PC-9 (cell line): ENCODE data around the gene LASP1. TPM values are rescaled to one million over a fixed set of nuclear protein-coding genes. Genes with fewer than 3 reads are reported as not detected.

Source experiments
- BruUV-seq: library from RNA; stranded (reverse); fragments of 400-500 nt; replicated peaks from 2 replicates; lab custom pipeline; 2021; lab: Mats Ljungman, UMichigan
- CTCF ChIA-PET: fragments of 300-600 bp; sonication (Branson Sonifier 250); formaldehyde crosslinking; loops from one replicate; lab custom pipeline; 2022; ENCODE audit warnings: antibody characterized with exemption; lab: Charles Lee
- POLR2A ChIA-PET: fragments of 300-600 bp; sonication (Branson Sonifier 250); formaldehyde crosslinking; loops from one replicate; lab custom pipeline; 2022; ENCODE audit warnings: antibody characterized with exemption; ENCODE audit not compliant: unreplicated experiment; lab: Charles Lee
- DNase-seq, 2 experiments: peaks; one replicate each; pipeline versions ENCODE4 v3.0.0 to v3.0.0-alpha.2; 2015 to 2022; ENCODE audit warnings: mixed read lengths in 1 of 2
- H2AFZ ChIP-seq: fragments of 200-600 bp; sonication (generic); 2 replicates; pipeline ENCODE4 v1.8.1; 2017; ENCODE audit warnings: antibody characterized with exemption
- H3F3A ChIP-seq: fragments of 200-600 bp; sonication (generic); 2 replicates; pipeline ENCODE4 v1.8.1; 2017; ENCODE audit warnings: antibody characterized with exemption, mild to moderate bottlenecking, low read depth; ENCODE audit not compliant: insufficient read depth
- H3K27ac ChIP-seq: fragments of 200-600 bp; sonication (generic); 2 replicates; pipeline ENCODE4 v1.6.1; 2016; ENCODE audit warnings: mixed run types
- H3K27me3 ChIP-seq: fragments of 200-600 bp; sonication (generic); 2 replicates; pipeline ENCODE4 v1.6.1; 2016; ENCODE audit warnings: low read depth, mixed run types; ENCODE audit not compliant: insufficient read depth
- H3K36me3 ChIP-seq: fragments of 200-600 bp; sonication (generic); 2 replicates; pipeline ENCODE4 v1.6.1; 2016; ENCODE audit warnings: low read depth, mixed run types
- H3K4me1 ChIP-seq: fragments of 200-600 bp; sonication (generic); replicated peaks from 2 replicates; pipeline ENCODE4 v1.6.1; 2016; ENCODE audit warnings: mixed run types; ENCODE audit not compliant: insufficient read depth
- H3K4me2 ChIP-seq: fragments of 200-600 bp; sonication (generic); 2 replicates; pipeline ENCODE4 v1.6.1; 2017; ENCODE audit warnings: mixed run types
- H3K4me3 ChIP-seq: fragments of 200-600 bp; sonication (generic); 2 replicates; pipeline ENCODE4 v1.6.1; 2016; ENCODE audit warnings: mixed run types
- H3K79me2 ChIP-seq: fragments of 200-600 bp; sonication (generic); 2 replicates; pipeline ENCODE4 v1.6.1; 2017; ENCODE audit warnings: low read depth, mixed run types
- H3K9me2 ChIP-seq: fragments of 200-600 bp; sonication (generic); 2 replicates; pipeline ENCODE4 v1.8.1; 2017; ENCODE audit warnings: mild to moderate bottlenecking; ENCODE audit not compliant: insufficient read depth
- H3K9me3 ChIP-seq: fragments of 200-600 bp; sonication (generic); 2 replicates; pipeline ENCODE4 v1.8.1; 2016; ENCODE audit warnings: low read depth; ENCODE audit not compliant: insufficient read depth
- H4K20me1 ChIP-seq: fragments of 200-600 bp; sonication (generic); 2 replicates; pipeline ENCODE4 v1.8.1; 2017; ENCODE audit not compliant: insufficient read depth
- EZH2 ChIP-seq: fragments of 200-600 bp; sonication (generic); IDR thresholded peaks from 2 replicates; pipeline ENCODE4 v1.8.0; 2017; ENCODE audit warnings: antibody characterized with exemption, low read depth
- intact Hi-C: fragments of 100-400 bp; cut with micrococcal nuclease; formaldehyde crosslinking; loops from one replicate; pipeline ENCODE4 v1.10.0; 2022; ENCODE audit not compliant: unreplicated experiment
- total RNA-seq: library from RNA; stranded (reverse); gene quantifications from 2 replicates; pipeline ENCODE4 v1.2.3, GENCODE V29; 2021
- TF ChIP-seq, protein P1 (sequence below): fragments of 200-600 bp; sonication (generic); conservative IDR thresholded peaks from 2 replicates; pipeline ENCODE4 v1.6.1; 2017; ENCODE audit warnings: mixed run types, antibody characterized with exemption, mild to moderate bottlenecking, moderate library complexity

The LASP1 gene
- total RNA-seq, 1 experiment from 2014 or later, result 309 TPM

DNA sequence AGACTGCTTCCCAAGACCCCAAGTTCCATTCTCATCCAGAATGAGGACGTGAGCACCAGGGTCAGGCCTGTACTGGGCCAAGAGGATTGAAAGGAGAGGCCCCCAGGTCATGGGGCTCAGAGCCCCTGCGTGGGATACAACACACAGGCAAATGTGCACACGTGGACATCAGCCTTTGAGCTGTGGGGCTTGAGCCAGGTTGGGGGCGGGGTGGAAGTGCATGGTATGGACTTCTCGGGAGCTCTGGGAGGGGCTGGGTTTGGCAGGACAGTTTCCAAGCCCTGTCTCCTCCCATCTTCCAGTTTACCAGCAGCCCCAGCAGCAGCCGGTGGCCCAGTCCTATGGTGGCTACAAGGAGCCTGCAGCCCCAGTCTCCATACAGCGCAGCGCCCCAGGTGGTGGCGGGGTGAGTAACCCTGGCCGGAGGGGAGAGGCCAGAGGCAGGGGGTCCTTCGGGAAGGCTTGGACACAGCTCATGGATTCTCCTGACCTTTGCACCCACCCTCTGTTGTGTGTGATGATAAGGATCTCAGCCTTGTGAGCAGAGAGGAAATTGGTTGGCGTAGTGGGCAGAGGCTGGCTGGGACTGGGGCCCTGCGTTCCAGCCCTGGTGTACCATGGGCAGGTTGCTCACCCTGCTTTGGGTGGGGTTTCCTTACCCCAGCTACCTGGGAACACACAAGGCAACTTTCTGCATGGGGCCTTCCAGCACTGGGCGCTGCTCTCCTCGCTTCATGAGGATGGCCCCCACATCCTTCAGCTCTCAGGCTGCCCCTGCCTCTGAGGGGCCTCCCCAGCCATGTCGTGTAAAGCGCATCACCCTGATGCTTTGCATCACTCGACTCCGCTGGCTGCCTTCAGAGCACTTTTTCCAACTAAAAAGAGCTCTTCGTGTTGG is 45.1 kb downstream of the LASP1 start:
- intact Hi-C loops, result no loop called here
- H3K4me3 ChIP-seq, result no peak overlapping the region
- no peak for TF ChIP-seq EZH2
- TF ChIP-seq, protein P1, sequence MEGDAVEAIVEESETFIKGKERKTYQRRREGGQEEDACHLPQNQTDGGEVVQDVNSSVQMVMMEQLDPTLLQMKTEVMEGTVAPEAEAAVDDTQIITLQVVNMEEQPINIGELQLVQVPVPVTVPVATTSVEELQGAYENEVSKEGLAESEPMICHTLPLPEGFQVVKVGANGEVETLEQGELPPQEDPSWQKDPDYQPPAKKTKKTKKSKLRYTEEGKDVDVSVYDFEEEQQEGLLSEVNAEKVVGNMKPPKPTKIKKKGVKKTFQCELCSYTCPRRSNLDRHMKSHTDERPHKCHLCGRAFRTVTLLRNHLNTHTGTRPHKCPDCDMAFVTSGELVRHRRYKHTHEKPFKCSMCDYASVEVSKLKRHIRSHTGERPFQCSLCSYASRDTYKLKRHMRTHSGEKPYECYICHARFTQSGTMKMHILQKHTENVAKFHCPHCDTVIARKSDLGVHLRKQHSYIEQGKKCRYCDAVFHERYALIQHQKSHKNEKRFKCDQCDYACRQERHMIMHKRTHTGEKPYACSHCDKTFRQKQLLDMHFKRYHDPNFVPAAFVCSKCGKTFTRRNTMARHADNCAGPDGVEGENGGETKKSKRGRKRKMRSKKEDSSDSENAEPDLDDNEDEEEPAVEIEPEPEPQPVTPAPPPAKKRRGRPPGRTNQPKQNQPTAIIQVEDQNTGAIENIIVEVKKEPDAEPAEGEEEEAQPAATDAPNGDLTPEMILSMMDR, result no peak
- BruUV-seq, result no TSS peak
- no peaks in the 10 kb centered on the region for H3K27me3 ChIP-seq
- ChIA-PET CTCF (interaction anchor here (0.7 kb wide), 2 partner anchors 14 to 72 kb away, joined by 4 to 5 read pairs; no protein-coding TSS in a partner anchor), POLR2A (no interaction called here)
- no peaks in the 10 kb centered on the region for H3K9me3 ChIP-seq
- H3K79me2 ChIP-seq, result peaks cover 22% of the 10 kb centered on the region
- peaks cover 25% of the 10 kb centered on the region for H3K36me3 ChIP-seq
- H4K20me1 ChIP-seq, result peaks cover 43% of the 10 kb centered on the region
- no peaks in the 10 kb centered on the region for H3K9me2 ChIP-seq
- H3K4me1 ChIP-seq, result no peaks in the 10 kb centered on the region
- no peak overlapping the region for H2AFZ ChIP-seq
- H3F3A ChIP-seq, result peaks cover 40% of the 10 kb centered on the region; the same call in 1 of the 2 replicates
- no peak for DNase-seq
- no peak overlapping the region for H3K4me2 ChIP-seq
- no peak overlapping the region for H3K27ac ChIP-seq

GRCh38 chr17:38915639-38915995 is 45.8 kb downstream of the LASP1 start:
- H3K4me2 ChIP-seq, result no peak overlapping the region
- no peak overlapping the region for H2AFZ ChIP-seq
- H3K9me2 ChIP-seq, result no peaks in the 10 kb centered on the region
- H3K4me1 ChIP-seq, result no peaks in the 10 kb centered on the region
- no peak overlapping the region for H3K4me3 ChIP-seq
- peaks cover 39% of the 10 kb centered on the region for H4K20me1 ChIP-seq
- BruUV-seq, result no TSS peak
- POLR2A ChIA-PET, result no interaction called here
- peaks cover 18% of the 10 kb centered on the region; the same call in 1 of the 2 replicates for H3K79me2 ChIP-seq
- no peak for DNase-seq
- intact Hi-C loops, result no loop called here
- no peaks in the 10 kb centered on the region for H3K27me3 ChIP-seq
- H3K36me3 ChIP-seq, result peaks cover 21% of the 10 kb centered on the region; the same call in 1 of the 2 replicates
- peaks cover 42% of the 10 kb centered on the region; the same call in 1 of the 2 replicates for H3F3A ChIP-seq
- CTCF ChIA-PET, result interaction anchor here (0.6 kb wide), 1 partner anchor 248 kb away, joined by 3 read pairs; no protein-coding TSS in a partner anchor
- no peak for TF ChIP-seq EZH2
- TF ChIP-seq, protein P1, result no peak
- no peak overlapping the region for H3K27ac ChIP-seq
- no peaks in the 10 kb centered on the region for H3K9me3 ChIP-seq

GRCh38 chr17:38916771-38917170 is 46.9 kb downstream of the LASP1 start:
- Histone ChIP-seq H2AFZ (no peak overlapping the region), H3K4me3 (no peak overlapping the region), H3K79me2 (peaks cover 9% of the 10 kb centered on the region; the same call in 1 of the 2 replicates), H4K20me1 (peaks cover 32% of the 10 kb centered on the region), H3K4me2 (no peak overlapping the region), H3K27ac (no peak overlapping the region), H3K4me1 (no peaks in the 10 kb centered on the region), H3F3A (peaks cover 50% of the 10 kb centered on the region; the same call in 1 of the 2 replicates), H3K36me3 (peaks cover 21% of the 10 kb centered on the region; the same call in 1 of the 2 replicates), H3K9me2 (no peaks in the 10 kb centered on the region), H3K9me3 (no peaks in the 10 kb centered on the region), H3K27me3 (no peaks in the 10 kb centered on the region)
- ChIA-PET CTCF (interaction anchor here (0.6 kb wide), 1 partner anchor 15 kb away, joined by 3 read pairs; no protein-coding TSS in a partner anchor), POLR2A (interaction anchor here (0.6 kb wide), 1 partner anchor 376 kb away, joined by 8 read pairs; no protein-coding TSS in a partner anchor)
- BruUV-seq, result no TSS peak
- no peak for TF ChIP-seq EZH2
- TF ChIP-seq, protein P1, result no peak
- no peak for DNase-seq
- intact Hi-C loops, result no loop called here
